HG03196 (cell line): ENCODE data around the gene DNALI1.

Source experiments
- ATAC-seq: cut with Tn5 transposase; IDR thresholded peaks from one replicate; pipeline ENCODE4 v1.9.1; 2021; ENCODE audit not compliant: unreplicated experiment

The DNALI1 gene

GRCh38 chr1:37601441-37601840, 44.7 kb downstream of the DNALI1 start:
- ATAC-seq, result no peak

GRCh38 chr1:37602750-37603694, 46.3 kb downstream of the DNALI1 start:
- ATAC-seq, result no peak

- ATAC-seq, result no peak
These were observed 48.4 kb downstream of the DNALI1 start for GRCh38 chr1:37605061-37605650.

GRCh38 chr1:37605806-37606474, 49.2 kb downstream of the DNALI1 start:
- ATAC-seq, result no peak

- no peak for ATAC-seq
These were observed 49.9 kb downstream of the DNALI1 start for GRCh38 chr1:37606481-37607263.

GRCh38 chr1:37609002-37609401, 52.3 kb downstream of the DNALI1 start:
- no peak for ATAC-seq

- ATAC-seq, result no peak
These were observed 53.3 kb downstream of the DNALI1 start for GRCh38 chr1:37609994-37610393.

- no peak for ATAC-seq
These were observed 55.4 kb downstream of the DNALI1 start for GRCh38 chr1:37612186-37612585.

GRCh38 chr1:37614105-37614504, 57.4 kb downstream of the DNALI1 start:
- ATAC-seq, result no peak

GRCh38 chr1:37616330-37616729, 59.6 kb downstream of the DNALI1 start:
- no peak for ATAC-seq
